ENCODE results near the gene SI.
"Not testable (repeated sequence)": the region's sequence is repeated elsewhere in the genome, so short reads cannot be mapped to it uniquely, and the experiment has no call there.

The SI gene

DNA sequence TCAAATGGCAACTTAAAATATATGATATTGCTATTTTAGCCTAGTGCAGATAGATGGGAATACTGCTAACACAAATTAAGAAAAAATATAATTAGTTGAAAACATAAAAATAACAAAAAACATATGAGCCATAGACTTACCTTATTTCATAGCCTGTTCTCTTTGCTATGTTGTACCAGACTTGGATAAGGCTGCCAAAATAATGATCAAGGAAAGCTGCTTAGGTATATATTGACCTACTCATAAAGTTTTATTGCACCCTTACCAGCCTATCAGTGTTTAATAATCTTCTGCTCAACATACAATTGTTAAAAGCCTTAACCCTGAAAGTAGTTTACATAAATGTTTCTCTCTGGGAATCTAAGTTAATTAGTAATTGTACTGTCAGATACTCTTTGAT, at the start of gene SI:
TSS of gene SI (minus strand) at position 204 of the 400 bp plus-strand sequence. CDS start 2,484 bp downstream, outside the sequence.
- no peak for DNase-seq (ENCODE audit: low read depth)

DNA sequence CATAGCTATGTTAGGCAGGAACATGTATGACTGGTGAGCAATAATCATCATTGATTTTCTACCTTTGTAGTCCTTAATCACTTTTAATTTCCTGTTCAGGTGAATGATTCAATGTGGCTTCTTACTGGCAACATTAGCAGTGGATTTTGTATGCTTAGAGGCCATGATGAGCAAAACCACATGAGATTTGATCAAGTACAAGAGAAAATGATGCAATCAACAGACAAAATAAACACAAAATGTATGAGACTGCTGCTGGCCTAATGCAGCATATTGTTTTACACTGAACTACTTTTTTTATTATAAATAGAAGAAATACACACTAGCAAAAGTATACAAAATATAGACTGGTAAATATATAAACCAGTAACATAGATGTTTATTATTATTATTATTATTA, 47.5 kb upstream of the SI start:
- no peak for DNase-seq (ENCODE audit: low read depth)

DNA sequence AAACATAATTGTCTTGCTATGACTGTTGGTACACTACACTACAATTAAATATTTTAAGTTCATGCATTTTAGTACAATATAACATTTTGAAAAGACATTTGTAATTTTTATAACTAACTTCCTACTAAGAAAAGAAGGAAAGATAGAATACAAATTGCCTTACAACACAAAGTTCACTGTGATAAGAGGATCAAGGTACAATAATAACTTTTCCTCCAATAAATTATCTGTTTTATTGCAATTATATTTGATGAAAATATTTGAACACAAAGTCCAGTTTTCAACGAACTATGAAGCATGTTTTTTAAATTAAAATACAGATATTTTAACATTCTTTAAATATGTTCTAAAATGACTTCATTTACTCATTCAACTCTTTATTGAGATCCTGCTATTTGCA, 33.1 kb upstream of the SI start:
- DNase-seq (ENCODE audit: low read depth): no peak

GRCh38 chr3:165103616-165104015, 25.3 kb upstream of the SI start:
- DNase-seq (ENCODE audit: low read depth): no peak

DNA sequence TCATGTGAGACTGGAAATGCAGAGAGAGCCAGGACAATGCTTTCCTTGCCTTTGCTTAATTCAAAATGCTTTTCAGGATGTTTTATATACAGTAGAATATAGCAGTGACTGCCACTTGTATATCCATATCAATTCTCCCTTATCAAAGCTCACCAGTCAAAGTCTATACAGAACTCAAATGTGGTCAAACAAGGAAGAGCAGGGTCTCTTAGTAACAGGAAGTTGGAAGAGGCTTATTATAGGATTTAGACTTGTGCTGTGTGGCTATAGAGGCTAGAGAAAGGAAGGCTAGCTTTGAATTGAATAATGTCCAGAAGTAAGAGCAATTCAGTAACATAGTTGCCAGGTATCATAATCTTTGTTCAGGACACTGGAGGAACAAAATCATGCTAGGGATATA, 4.4 kb upstream of the SI start:
- no peak for DNase-seq (ENCODE audit: low read depth)

DNA sequence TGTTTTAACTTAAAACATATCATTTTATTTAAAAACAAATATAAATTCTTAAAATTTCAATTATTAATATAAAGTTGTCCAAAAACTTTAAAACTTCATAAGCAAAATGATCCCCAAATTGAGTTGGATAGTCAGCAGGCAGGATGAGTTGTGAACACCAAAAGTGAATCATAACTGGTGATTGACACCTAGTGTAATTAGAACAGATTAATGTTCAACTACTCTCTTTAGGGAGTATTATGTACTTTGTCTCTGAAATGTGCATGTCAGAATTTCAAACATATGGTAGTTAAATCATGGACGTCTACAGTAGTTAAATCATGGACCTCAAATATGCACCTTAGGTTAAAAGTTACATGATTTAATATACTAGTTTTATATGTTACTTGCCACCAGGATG, 2.9 kb upstream of the SI start:
- no peak for DNase-seq (ENCODE audit: low read depth)

GRCh38 chr3:165075695-165076094, 2.6 kb downstream of the SI start:
- no peak for DNase-seq (ENCODE audit: low read depth)

GRCh38 chr3:165070682-165071081, 7.6 kb downstream of the SI start:
- no peak for DNase-seq (ENCODE audit: low read depth)

- DNase-seq (ENCODE audit: low read depth): no peak
Observed at GRCh38 chr3:165056510-165056909, 21.8 kb downstream of the SI start.

GRCh38 chr3:165040186-165040585, 38.1 kb downstream of the SI start:
- DNase-seq (ENCODE audit: low read depth): no peak

- DNase-seq (ENCODE audit: low read depth): no peak
Observed at GRCh38 chr3:165011557-165011956, 66.7 kb downstream of the SI start.

- DNase-seq (ENCODE audit: low read depth): no peak
Observed at GRCh38 chr3:164984947-164985346, 93.3 kb downstream of the SI start.

GRCh38 chr3:164962610-164963009, 115.7 kb downstream of the SI start:
- DNase-seq (ENCODE audit: low read depth): no peak

GRCh38 chr3:164952966-164953365, 125.3 kb downstream of the SI start:
- no peak for DNase-seq (ENCODE audit: low read depth)

DNA sequence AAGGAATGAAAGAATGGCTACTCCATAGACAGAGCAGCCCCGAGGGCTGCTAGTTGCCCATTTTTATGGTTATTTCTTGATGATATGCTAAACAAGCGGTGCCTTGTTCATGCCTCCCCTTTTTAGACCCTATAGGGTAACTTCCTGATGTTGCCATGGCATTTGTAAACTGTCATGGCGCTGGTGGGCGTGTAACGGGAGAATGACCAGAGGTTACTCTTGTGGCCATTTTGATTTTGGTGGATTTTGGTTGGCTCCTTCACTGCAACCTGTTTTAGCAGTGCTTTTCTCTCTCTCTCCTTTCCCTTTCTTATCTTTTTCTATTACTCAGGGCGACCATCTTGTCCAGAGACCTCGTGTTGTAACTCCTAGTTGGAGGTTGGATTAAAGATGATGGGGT, 126.9 kb downstream of the SI start:
- not testable (repeated sequence) for DNase-seq (ENCODE audit: low read depth)

DNA sequence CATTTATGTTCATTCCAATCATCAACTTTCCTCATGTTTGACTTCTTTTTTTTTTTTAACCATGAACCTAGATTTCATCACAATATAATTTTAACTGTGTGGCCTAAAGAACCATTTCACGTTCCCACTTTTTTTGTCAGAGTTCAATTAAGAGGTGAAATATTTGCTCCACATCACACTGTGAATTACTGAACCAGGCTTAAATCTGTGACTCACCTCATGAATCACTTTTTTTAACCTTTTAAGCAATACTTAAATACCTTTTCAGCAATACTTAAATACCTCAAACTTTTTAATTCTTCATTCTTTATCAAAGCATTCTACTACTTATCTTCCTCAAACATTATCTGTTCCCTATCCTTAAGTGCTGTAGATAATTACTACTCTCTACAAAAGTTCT, 137.6 kb downstream of the SI start:
- no peak for DNase-seq (ENCODE audit: low read depth)

DNA sequence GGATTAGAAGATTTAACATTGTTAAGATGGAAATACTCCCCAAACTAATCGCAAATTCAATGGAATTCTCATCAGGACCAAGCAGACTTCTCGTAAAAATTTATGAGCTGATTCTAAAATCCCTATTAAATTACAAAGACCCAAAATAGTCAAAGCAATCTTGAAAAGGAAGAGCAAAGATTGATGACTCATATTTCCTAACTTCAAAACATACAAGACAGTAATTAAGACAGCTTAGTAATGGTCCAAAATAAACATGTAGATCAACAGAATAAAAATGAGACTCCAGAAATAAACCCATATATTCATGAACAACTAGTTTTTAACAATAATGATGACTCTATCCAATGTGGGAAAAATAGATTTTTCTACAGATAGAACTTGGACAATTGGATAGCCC, 148.7 kb downstream of the SI start:
- DNase-seq (ENCODE audit: low read depth): no peak
